ENCODE measurements around the gene EXOC6. TPM values are rescaled to one million over a fixed set of nuclear protein-coding genes. Genes with fewer than 3 reads are reported as not detected.

EXOC6 gene
- polyA plus RNA-seq, 1 donor (not counting 4 experiments of a cell fraction or from before 2014, with no cell fraction given): 1.2 TPM

DNA sequence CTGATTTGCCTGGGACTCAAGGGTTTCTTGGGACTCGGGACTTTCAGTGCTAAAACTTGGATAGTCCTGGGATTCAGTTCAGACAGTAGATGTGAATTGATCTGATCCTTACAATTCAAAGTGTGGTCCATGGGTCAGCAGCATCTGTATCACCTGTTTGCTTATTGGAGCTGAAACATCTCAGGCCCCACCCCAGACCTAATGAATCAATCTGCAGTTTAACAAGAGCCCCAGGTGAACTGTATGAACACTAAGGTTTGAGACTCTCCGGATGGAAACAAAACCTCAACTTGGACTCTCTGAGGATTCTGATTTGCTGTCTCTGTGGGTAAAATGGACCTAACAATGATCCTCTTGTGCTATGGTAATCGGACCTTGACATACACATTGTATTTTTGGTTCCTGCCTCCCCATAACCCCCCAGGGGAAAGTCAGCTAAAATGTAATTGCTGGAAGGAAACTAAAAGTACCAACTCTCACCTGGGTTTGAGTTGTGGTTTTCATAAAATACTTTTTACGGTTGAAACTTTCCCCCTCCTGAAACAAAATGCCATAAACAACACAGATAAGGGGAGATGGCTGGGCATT is 237.0 kb downstream of the EXOC6 start:
- Histone ChIP-seq H3K9me3 (ENCODE audit: control insufficient read depth, low read depth, low read length) (no peaks in the 10 kb centered on the region), H3K4me3 (ENCODE audit: control insufficient read depth in 2 of 3, extremely low read depth in 1 of 3, insufficient read depth in 2 of 3, low read depth in 1 of 3, low read length in 3 of 3) (no peak overlapping the region), H3K27me3 (ENCODE audit: control insufficient read depth, extremely low read depth, insufficient read depth, low read length) (peaks cover 25% of the 10 kb centered on the region), H3K27ac (ENCODE audit: control insufficient read depth, insufficient read depth, low read length) (no peak overlapping the region), H3K79me2 (ENCODE audit: control insufficient read depth, insufficient read depth, low read length) (no peaks in the 10 kb centered on the region), H3K9me1 (ENCODE audit: control insufficient read depth, extremely low read depth, insufficient read depth, low read length) (no peaks in the 10 kb centered on the region), H2AFZ (ENCODE audit: control insufficient read depth, low read length) (no peak overlapping the region), H3K4me1 (ENCODE audit: control insufficient read depth, extremely low read depth, insufficient read depth, low read length) (no peaks in the 10 kb centered on the region), H3K9ac (ENCODE audit: control insufficient read depth, extremely low read depth, insufficient read depth, low read length) (no peak overlapping the region), H3K4me2 (ENCODE audit: control insufficient read depth, extremely low read depth, insufficient read depth, low read depth, low read length) (no peak overlapping the region), H4K20me1 (ENCODE audit: control insufficient read depth, extremely low read depth, insufficient read depth, low read length) (no peaks in the 10 kb centered on the region), H3K36me3 (ENCODE audit: control insufficient read depth in 2 of 2, extremely low read depth in 1 of 2, insufficient read depth in 2 of 2, low read length in 2 of 2) (no peaks in the 10 kb centered on the region)
- dilution Hi-C loops (cut with MboI; ENCODE audit: extremely low pct_ligation_motif_present, low sequenced_read_pairs): no loop called here
- no peak for FAIRE-seq
- no peak for DNase-seq (ENCODE audit: low read depth, low spot score)
- TF ChIP-seq EZH2 (IDR thresholded peaks at IDR 0.05; ENCODE audit: low read length): no peak
- TF ChIP-seq, protein P1, sequence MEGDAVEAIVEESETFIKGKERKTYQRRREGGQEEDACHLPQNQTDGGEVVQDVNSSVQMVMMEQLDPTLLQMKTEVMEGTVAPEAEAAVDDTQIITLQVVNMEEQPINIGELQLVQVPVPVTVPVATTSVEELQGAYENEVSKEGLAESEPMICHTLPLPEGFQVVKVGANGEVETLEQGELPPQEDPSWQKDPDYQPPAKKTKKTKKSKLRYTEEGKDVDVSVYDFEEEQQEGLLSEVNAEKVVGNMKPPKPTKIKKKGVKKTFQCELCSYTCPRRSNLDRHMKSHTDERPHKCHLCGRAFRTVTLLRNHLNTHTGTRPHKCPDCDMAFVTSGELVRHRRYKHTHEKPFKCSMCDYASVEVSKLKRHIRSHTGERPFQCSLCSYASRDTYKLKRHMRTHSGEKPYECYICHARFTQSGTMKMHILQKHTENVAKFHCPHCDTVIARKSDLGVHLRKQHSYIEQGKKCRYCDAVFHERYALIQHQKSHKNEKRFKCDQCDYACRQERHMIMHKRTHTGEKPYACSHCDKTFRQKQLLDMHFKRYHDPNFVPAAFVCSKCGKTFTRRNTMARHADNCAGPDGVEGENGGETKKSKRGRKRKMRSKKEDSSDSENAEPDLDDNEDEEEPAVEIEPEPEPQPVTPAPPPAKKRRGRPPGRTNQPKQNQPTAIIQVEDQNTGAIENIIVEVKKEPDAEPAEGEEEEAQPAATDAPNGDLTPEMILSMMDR (optimal IDR thresholded peaks at IDR 0.05 in 1 of 3, IDR thresholded peaks at IDR 0.05 in 1 of 3, conservative IDR thresholded peaks at IDR 0.05 in 1 of 3; ENCODE audit: extremely low read depth in 1 of 3, insufficient read depth in 2 of 3, low read length in 3 of 3): no peak

DNA sequence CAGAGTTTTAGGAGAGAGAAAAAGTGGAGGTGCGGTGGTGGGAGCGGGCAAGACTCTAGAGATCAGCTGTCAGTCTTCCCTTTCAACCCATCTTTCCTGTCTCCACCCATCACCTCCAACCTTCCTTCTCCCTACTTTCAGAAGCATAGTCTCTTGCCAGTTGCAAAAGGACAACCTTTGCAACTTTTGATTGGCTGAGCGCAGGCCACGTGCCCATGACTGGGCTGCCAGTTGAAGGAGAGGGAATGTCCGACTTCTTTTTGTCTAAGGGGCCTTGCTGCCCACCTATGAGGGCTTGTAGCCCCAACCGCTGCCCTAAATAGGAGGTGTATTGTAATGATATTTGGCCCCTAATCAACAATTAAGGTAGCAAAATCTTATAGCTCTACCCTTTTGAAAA is 238.0 kb downstream of the EXOC6 start:
- Histone ChIP-seq H3K4me3 (ENCODE audit: control insufficient read depth in 2 of 3, extremely low read depth in 1 of 3, insufficient read depth in 2 of 3, low read depth in 1 of 3, low read length in 3 of 3) (no peak overlapping the region), H3K9me1 (ENCODE audit: control insufficient read depth, extremely low read depth, insufficient read depth, low read length) (no peaks in the 10 kb centered on the region), H3K9ac (ENCODE audit: control insufficient read depth, extremely low read depth, insufficient read depth, low read length) (no peak overlapping the region), H3K36me3 (ENCODE audit: control insufficient read depth in 2 of 2, extremely low read depth in 1 of 2, insufficient read depth in 2 of 2, low read length in 2 of 2) (no peaks in the 10 kb centered on the region), H3K4me1 (ENCODE audit: control insufficient read depth, extremely low read depth, insufficient read depth, low read length) (no peaks in the 10 kb centered on the region), H3K27ac (ENCODE audit: control insufficient read depth, insufficient read depth, low read length) (no peak overlapping the region), H4K20me1 (ENCODE audit: control insufficient read depth, extremely low read depth, insufficient read depth, low read length) (no peaks in the 10 kb centered on the region), H3K79me2 (ENCODE audit: control insufficient read depth, insufficient read depth, low read length) (no peaks in the 10 kb centered on the region), H2AFZ (ENCODE audit: control insufficient read depth, low read length) (no peak overlapping the region), H3K27me3 (ENCODE audit: control insufficient read depth, extremely low read depth, insufficient read depth, low read length) (peaks cover 17% of the 10 kb centered on the region), H3K4me2 (ENCODE audit: control insufficient read depth, extremely low read depth, insufficient read depth, low read depth, low read length) (no peak overlapping the region), H3K9me3 (ENCODE audit: control insufficient read depth, low read depth, low read length) (no peaks in the 10 kb centered on the region)
- DNase-seq (ENCODE audit: low read depth, low spot score): no peak
- no peak for FAIRE-seq
- dilution Hi-C loops (cut with MboI; ENCODE audit: extremely low pct_ligation_motif_present, low sequenced_read_pairs): no loop called here
- TF ChIP-seq EZH2 (IDR thresholded peaks at IDR 0.05; ENCODE audit: low read length): no peak
- TF ChIP-seq, protein P1 (optimal IDR thresholded peaks at IDR 0.05 in 1 of 3, IDR thresholded peaks at IDR 0.05 in 1 of 3, conservative IDR thresholded peaks at IDR 0.05 in 1 of 3; ENCODE audit: extremely low read depth in 1 of 3, insufficient read depth in 2 of 3, low read length in 3 of 3): no peak
